Measurements from ENCODE around the gene ZSCAN22.
"Not testable (repeated sequence)": the region's sequence is repeated elsewhere in the genome, so short reads cannot be mapped to it uniquely, and the experiment has no call there.

The ZSCAN22 gene

GRCh38 chr19:58318297-58318696 is 8.5 kb upstream of the ZSCAN22 start:
- no peak for DNase-seq

DNA sequence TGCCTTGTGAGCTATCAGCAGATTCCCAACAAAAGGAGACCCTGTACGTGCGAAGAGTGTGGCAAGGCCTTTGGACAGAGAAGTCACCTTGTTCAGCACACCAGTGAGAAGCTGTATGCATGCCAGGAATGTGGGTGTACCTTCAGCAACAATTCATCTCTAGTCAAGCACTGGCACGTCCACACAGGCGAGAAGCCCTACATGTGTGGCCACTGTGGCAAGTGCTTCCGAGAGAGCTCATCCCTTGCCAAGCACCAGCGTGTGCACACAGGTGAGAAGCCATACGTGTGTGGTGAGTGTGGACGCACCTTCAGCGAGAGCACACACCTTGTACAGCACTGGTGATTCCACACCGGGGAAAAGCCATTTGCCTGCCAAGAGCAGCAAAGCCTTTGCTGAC is 7.6 kb upstream of the ZSCAN22 start:
- no peak for DNase-seq

GRCh38 chr19:58325311-58326022 is 1.3 kb upstream of the ZSCAN22 start:
- DNase-seq, result no peak

- DNase-seq, result no peak
These were observed 287 bp upstream of the ZSCAN22 start for GRCh38 chr19:58326501-58326913.

GRCh38 chr19:58328999-58329398 is 2.2 kb downstream of the ZSCAN22 start:
- no peak for DNase-seq

GRCh38 chr19:58330458-58330857 is 3.7 kb downstream of the ZSCAN22 start:
- DNase-seq, result no peak

DNA sequence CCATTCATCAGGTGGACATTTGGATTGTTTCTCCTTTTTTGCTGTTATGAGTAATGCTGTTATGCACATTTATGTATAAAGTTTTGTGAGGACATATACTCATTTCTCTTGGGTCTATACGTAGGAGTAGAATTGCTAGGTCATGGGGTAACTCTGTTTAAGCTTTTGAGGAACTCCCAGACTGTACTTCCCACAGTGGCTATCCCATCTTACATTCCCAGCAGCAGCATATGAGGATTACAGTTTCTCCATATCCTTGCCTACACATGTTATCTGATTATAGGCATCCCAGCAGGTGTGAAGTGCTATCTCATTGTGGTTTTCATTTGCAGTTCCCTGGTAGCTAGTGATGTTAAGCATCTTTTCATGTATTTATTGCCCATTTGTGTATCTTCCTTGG is 5.9 kb downstream of the ZSCAN22 start:
- DNase-seq, result no peak

DNA sequence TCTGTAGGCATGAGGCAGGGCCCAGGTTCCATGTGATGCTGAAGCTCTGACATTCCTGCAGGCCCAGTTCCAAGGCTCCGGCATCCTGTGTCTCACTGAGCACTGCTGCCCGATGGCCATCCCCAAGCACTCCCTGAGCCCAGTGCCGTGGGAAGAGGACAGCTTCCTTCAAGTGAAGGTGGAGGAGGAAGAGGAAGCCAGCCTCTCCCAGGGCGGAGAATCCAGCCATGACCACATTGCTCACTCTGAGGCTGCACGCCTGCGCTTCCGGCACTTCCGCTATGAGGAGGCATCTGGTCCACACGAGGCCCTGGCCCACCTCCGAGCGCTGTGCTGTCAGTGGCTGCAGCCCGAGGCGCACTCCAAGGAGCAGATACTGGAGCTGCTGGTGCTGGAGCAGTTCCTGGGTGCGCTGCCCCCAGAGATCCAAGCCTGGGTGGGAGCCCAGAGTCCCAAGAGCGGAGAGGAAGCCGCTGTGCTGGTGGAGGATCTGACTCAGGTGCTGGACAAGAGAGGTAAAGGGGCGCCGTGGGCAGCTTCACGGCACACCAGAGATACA is 8.0 kb downstream of the ZSCAN22 start:
- DNase-seq, result no peak

- no peak for DNase-seq
These were observed 8.8 kb downstream of the ZSCAN22 start for GRCh38 chr19:58335630-58336029.

GRCh38 chr19:58336216-58336615 is 9.4 kb downstream of the ZSCAN22 start:
- no peak for DNase-seq

DNA sequence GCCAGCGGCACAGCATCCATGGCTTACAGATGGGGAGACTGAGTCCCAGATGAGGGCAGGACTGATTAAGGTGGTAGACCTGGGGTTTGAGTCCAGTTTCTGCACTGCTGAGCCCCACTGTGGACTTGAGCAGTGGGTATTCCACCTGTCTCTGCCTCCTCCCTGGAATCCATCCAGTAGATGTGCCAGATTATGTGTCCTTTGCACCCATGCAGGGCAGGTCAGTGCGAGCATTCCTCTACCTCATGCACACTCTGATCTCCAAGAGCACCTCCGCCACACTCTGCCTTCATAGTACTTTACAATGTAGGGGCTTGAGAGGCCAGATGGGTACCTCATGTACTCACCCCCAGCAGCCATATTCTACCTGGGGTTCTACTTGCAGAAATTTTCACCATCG is 10.0 kb downstream of the ZSCAN22 start:
- no peak for DNase-seq

DNA sequence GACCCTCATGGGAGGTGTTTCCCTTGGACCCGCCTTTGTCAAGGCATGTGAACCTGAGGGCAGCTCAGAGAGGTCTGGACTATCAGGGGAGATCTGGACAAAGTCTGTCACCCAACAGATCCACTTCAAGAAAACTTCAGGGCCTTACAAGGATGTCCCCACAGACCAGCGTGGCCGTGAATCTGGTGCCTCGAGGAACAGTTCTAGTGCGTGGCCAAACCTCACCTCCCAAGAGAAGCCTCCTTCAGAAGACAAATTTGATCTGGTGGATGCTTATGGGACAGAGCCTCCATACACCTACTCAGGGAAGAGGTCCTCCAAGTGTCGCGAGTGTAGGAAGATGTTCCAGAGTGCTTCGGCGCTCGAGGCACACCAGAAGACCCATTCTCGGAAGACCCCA is 11.5 kb downstream of the ZSCAN22 start:
- no peak for DNase-seq

GRCh38 chr19:58338825-58339558 is 12.2 kb downstream of the ZSCAN22 start:
- DNase-seq, result no peak

DNA sequence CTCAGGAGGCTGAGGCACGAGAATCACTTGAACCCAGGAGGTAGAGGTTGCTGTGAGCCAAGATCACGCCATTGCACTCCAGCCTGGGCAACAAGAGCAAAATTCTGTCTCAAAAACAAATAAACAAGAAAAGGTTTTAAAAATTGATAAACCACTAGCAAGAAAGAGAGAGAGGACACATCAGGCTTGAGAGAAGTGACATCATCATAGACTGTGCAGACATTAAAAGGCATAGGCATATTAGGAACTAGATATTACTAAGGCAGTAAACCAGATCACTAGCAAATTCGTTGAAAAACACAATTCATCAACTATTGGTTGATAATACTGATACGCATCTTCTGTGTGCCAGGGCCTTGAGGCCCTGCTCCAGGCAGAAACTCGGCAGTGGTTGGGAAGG is 18.8 kb downstream of the ZSCAN22 start:
- no peak for DNase-seq

DNA sequence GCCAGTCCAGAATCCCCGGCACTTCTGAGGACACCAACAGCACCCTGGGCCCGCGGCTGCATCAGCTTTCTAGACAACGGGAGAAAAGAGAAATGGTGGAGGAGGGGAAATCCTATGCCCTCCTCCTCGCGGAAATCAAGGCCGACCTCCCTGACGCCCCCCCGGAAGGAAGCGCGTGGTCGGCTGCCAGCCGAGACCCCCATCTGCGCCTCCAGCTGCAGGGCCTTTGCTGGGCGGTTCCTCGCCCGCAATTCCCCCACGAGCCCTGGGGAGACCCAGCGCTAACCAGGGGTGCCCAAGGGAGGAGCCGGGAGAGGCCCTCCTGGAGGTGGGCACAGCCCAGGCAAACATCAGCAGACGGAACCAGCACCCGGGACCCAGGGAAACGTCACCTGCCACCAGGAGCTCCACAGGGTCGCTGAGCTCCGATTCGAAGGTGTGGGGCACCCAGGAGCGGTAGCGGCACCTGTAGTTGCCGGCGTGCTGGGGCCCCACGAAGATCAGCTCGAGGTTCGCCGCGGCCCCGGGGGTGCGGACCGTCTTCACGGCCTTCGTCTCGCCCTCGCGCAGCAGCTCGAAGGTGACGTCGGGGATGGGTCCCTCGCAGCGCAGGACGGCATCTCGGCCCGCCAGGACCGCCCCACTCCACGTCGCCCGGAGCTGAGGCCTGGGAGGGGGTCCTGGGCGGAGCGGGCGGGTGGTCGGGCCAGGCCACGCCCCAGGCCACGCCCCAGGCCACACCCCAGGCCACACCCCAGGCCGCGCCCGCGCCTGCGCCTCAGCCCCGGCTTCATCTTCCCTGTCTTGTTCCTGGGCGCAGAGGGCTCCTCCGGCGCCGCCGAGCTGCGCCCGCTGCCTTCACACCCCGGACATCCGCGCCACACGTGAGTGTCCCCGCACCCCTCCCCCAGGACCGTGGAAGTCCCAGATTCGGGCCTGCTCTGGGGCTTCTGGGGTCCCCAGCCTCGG is 20.5 kb downstream of the ZSCAN22 start:
- DNase-seq, result no peak

DNA sequence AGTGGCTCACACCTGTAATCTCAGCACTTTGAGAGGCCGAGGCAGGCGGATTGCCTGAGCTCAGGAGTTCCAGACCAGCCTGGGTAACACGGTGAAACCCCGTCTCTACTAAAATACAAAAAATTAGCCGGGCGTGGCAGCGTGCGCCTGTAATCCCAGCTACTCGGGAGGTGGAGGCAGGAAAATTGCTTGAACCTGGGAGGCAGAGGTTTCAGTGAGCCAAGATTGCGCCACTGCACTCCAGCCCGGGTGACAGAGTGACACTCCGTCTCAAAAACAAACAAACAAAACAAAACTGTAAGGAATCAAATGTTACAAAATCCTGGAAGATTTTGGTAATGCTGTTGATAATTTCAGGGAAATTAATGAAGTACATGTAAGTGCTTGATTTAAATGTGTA is 21.3 kb downstream of the ZSCAN22 start:
- DNase-seq, result not testable (repeated sequence)

- DNase-seq, result no peak
These were observed 22.8 kb downstream of the ZSCAN22 start for GRCh38 chr19:58349590-58349989.

- no peak for DNase-seq
These were observed 23.4 kb downstream of the ZSCAN22 start for GRCh38 chr19:58350001-58350861.

DNA sequence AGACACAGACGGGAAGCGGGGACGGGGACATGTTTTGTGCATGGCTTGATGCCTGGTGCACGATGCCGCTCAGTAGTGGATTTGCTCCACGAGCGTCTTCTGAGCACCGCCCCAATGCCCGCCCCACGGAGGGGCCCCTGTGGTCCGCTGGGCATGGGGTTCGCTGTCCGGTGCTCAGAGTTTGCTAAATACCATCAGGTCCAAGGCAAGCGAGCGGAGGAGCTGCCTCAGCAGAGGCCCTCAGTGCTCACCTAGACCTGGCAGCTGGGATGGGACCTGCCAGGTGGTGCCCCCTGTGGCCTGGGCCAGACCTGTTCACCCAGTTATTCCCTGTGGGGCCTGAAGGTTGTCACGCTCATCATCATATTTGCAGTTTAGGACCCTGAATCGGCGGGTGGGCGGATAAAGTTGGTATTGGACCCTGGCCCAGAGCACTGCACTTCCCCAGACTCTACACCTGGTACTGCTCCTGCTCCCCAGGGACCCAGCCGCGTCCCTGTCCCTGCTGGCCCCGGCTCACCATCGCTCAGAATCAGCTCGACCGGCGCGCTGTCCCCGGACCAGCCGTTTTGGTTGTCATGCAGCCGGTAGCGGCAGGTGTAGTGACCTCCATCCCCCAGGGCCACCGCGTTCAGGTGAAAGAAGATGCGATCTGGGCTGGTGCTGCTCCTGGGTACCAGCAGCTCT is 24.2 kb downstream of the ZSCAN22 start:
- DNase-seq, result no peak

DNA sequence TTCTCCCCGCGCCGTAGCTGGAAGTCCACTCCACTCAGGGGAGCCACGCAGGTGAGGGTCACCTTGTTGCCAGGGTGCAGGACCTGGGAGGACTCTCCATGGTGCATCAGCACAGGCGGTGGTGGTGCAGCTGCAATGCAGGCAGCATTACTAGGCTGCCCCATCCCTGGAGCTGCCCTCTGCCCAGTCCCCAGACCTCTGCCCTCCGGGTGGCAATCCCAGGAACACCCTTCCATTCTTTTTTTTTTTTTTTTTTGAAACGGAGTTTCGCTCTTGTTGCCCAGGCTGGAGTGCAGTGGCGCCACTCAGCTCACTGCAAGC is 24.7 kb downstream of the ZSCAN22 start:
- DNase-seq, result no peak

- DNase-seq, result no peak
These were observed 25.4 kb downstream of the ZSCAN22 start for GRCh38 chr19:58351990-58352755.
